Stimulated activated CD8-positive, alpha-beta memory T cell treated with anti-CD3 and anti-CD28 coated beads, Interleukin-15, amount 100 ng/mL, for 24 hours (primary cell): ENCODE measurements around the gene WTAP.
"Not testable (repeated sequence)": the region's sequence is repeated elsewhere in the genome, so short reads cannot be mapped to it uniquely, and the experiment has no call there.

ENCODE experiments used
- DNase-seq: peaks from one replicate; pipeline ENCODE4 v3.0.0-alpha.2; 2020; ENCODE audit warnings: low read depth

Gene WTAP

GRCh38 chr6:159693894-159694545 lies 33.3 kb upstream of the WTAP start:
- DNase-seq, result no peak

GRCh38 chr6:159695984-159696383 lies 31.3 kb upstream of the WTAP start:
- DNase-seq, result no peak

GRCh38 chr6:159700970-159701369 lies 26.3 kb upstream of the WTAP start:
- DNase-seq, result no peak

- no peak for DNase-seq
Measured at GRCh38 chr6:159701413-159701999, 25.8 kb upstream of the WTAP start.

- DNase-seq, result not testable (repeated sequence)
Measured at GRCh38 chr6:159710603-159711002, 16.7 kb upstream of the WTAP start.

- not testable (repeated sequence) for DNase-seq
Measured at GRCh38 chr6:159712389-159712788, 14.9 kb upstream of the WTAP start.

GRCh38 chr6:159713984-159714383 lies 13.3 kb upstream of the WTAP start:
- DNase-seq, result no peak

- DNase-seq, result no peak
Measured at GRCh38 chr6:159714404-159714803, 12.9 kb upstream of the WTAP start.

- no peak for DNase-seq
Measured at GRCh38 chr6:159715166-159715565, 12.1 kb upstream of the WTAP start.

GRCh38 chr6:159715605-159716004 lies 11.7 kb upstream of the WTAP start:
- DNase-seq, result no peak

- no peak for DNase-seq
Measured at GRCh38 chr6:159716247-159717096, 10.8 kb upstream of the WTAP start.

GRCh38 chr6:159718634-159719033 lies 8.7 kb upstream of the WTAP start:
- DNase-seq, result no peak

- no peak for DNase-seq
Measured at GRCh38 chr6:159719287-159719686, 8.0 kb upstream of the WTAP start.

- DNase-seq, result no peak
Measured at GRCh38 chr6:159720708-159721107, 6.6 kb upstream of the WTAP start.

- DNase-seq, result not testable (repeated sequence)
Measured at GRCh38 chr6:159721981-159722380, 5.3 kb upstream of the WTAP start.

- DNase-seq, result no peak
Measured at GRCh38 chr6:159722655-159723054, 4.7 kb upstream of the WTAP start.

GRCh38 chr6:159723259-159723658 lies 4.0 kb upstream of the WTAP start:
- DNase-seq, result no peak

GRCh38 chr6:159724778-159725177 lies 2.5 kb upstream of the WTAP start:
- no peak for DNase-seq

GRCh38 chr6:159725208-159725607 lies 2.1 kb upstream of the WTAP start:
- not testable (repeated sequence) for DNase-seq

GRCh38 chr6:159726255-159726917 lies 920 bp upstream of the WTAP start:
- no peak for DNase-seq

GRCh38 chr6:159727717-159728445 lies 575 bp downstream of the WTAP start:
- no peak for DNase-seq

- no peak for DNase-seq
Measured at GRCh38 chr6:159728531-159728964, 1.2 kb downstream of the WTAP start.
